Body of pancreas (tissue), 4 donors: ENCODE data around the gene SLC4A3. TPM values are rescaled to one million over a fixed set of nuclear protein-coding genes. Genes with fewer than 3 reads are reported as not detected.

Source experiments
- ATAC-seq: fragments of 150-250 bp; one replicate; pipeline ENCODE4 v1.9.1; 2016
- DNase-seq, 4 donors: peaks; one replicate each; pipeline ENCODE4 v3.0.0-alpha.2; 2019
- H3K27ac ChIP-seq, 4 donors: fragments of 200-600 bp; sonication (generic); 1 replicate in 3 of 4; 2 replicates in 1 of 4; pipeline versions ENCODE4 v1.5.1 to v1.6.1; 2016 to 2019; ENCODE audit warnings: mild to moderate bottlenecking in 1 of 4, mixed read lengths in 1 of 4, moderate library complexity in 1 of 4
- H3K27me3 ChIP-seq, 2 donors: fragments of 200-600 bp; sonication (generic); one replicate each; pipeline ENCODE4 v1.6.0; 2016; ENCODE audit warnings: mild to moderate bottlenecking in 1 of 2
- H3K36me3 ChIP-seq, 2 donors: fragments of 200-600 bp; sonication (generic); replicated peaks in 1 of 2; 2 replicates each; pipeline ENCODE4 v1.5.1; 2016; ENCODE audit warnings: low read depth in 2 of 2; ENCODE audit not compliant: insufficient read depth in 1 of 2
- H3K4me1 ChIP-seq: fragments of 200-600 bp; sonication (generic); one replicate; pipeline ENCODE4 v1.6.0; 2016
- H3K4me3 ChIP-seq, 2 donors: fragments of 200-600 bp; sonication (generic); 1 replicate in 1 of 2; 2 replicates in 1 of 2; pipeline ENCODE4 v1.5.1; 2016 to 2019
- H3K9me3 ChIP-seq, 3 donors: fragments of 200-600 bp; sonication (generic); 1 replicate in 2 of 3; 2 replicates in 1 of 3; pipeline ENCODE4 v1.5.1; 2016
- CTCF ChIP-seq, 7 experiments: fragments of 450-650 bp in 4 of 7; fragments of 200-600 bp in 3 of 7; sonication (generic) in 3 of 7; IDR thresholded peaks; one replicate each; pipeline ENCODE4 v1.5.1; 2016 to 2019; ENCODE audit warnings: antibody characterized with exemption in 7 of 7
- POLR2A ChIP-seq, 3 donors: fragments of 450-650 bp; IDR thresholded peaks; one replicate each; pipeline ENCODE4 v1.6.1; 2016; ENCODE audit warnings: antibody characterized with exemption in 3 of 3, mild to moderate bottlenecking in 2 of 3
- WGBS, 2 donors: methylation state at CpG; one replicate each; pipeline ENCODE4 v1.1.5; 2017; 5-methylcytosine and 5-hydroxymethylcytosine counted together
- intact Hi-C: fragments of 100-400 bp; cut with DNase I; formaldehyde crosslinking; loops from one replicate; pipeline ENCODE4 v1.15.1; 2023
- total RNA-seq, 2 donors: library from RNA; depleted of rRNA; stranded (reverse); fragments of >200 nt; gene quantifications; one replicate each; pipeline ENCODE4 v1.1.0, GENCODE V29; 2016

The SLC4A3 gene
- total RNA-seq, 2 donors from 2014 or later: 2.6 to 10.9 TPM

- no peak overlapping the region for H3K4me3 ChIP-seq
- intact Hi-C loops: no loop called here
- no peak for DNase-seq
- no peaks in the 10 kb centered on the region for H3K9me3 ChIP-seq
- no peaks in the 10 kb centered on the region for H3K36me3 ChIP-seq
- peaks cover 8% of the 10 kb centered on the region for H3K4me1 ChIP-seq
- TF ChIP-seq POLR2A (IDR thresholded peaks at IDR 0.05) (no peak), CTCF (IDR thresholded peaks at IDR 0.05) (no peak)
- H3K27ac ChIP-seq: no peak overlapping the region
- WGBS, 2 donors: 93 to 95% methylated on average over 6 of the region's 6 CpGs
- no peak for ATAC-seq
- no peaks in the 10 kb centered on the region for H3K27me3 ChIP-seq
These were observed 6.9 kb upstream of the SLC4A3 start for GRCh38 chr2:219620546-219620945.

- Histone ChIP-seq H3K9me3 (no peaks in the 10 kb centered on the region), H3K36me3 (no peaks in the 10 kb centered on the region), H3K4me3 (no peak overlapping the region), H3K4me1 (peaks cover 11% of the 10 kb centered on the region), H3K27me3 (no peaks in the 10 kb centered on the region), H3K27ac (no peak overlapping the region)
- TF ChIP-seq CTCF (IDR thresholded peaks at IDR 0.05): no peak
- no peak for TF ChIP-seq POLR2A (IDR thresholded peaks at IDR 0.05)
- no peak for ATAC-seq
- 71 to 76% methylated on average over 4 of the region's 4 CpGs for WGBS, 2 donors
- no peak for DNase-seq
- intact Hi-C loops: no loop called here
These were observed 5.5 kb upstream of the SLC4A3 start for GRCh38 chr2:219621935-219622334.

GRCh38 chr2:219622472-219622871, 5.0 kb upstream of the SLC4A3 start:
- DNase-seq (no peak), ATAC-seq (no peak)
- Histone ChIP-seq H3K9me3 (no peaks in the 10 kb centered on the region), H3K36me3 (no peaks in the 10 kb centered on the region), H3K4me1 (peaks cover 13% of the 10 kb centered on the region), H3K27ac (no peak overlapping the region), H3K4me3 (no peak overlapping the region), H3K27me3 (no peaks in the 10 kb centered on the region)
- no peak for TF ChIP-seq CTCF (IDR thresholded peaks at IDR 0.05)
- TF ChIP-seq POLR2A (IDR thresholded peaks at IDR 0.05): no peak
- WGBS, 2 donors: 82 to 100% methylated on average over 2 of the region's 2 CpGs
- intact Hi-C loops: no loop called here

GRCh38 chr2:219624565-219624964, 2.9 kb upstream of the SLC4A3 start:
- DNase-seq (no peak), ATAC-seq (no peak)
- intact Hi-C loops: no loop called here
- Histone ChIP-seq H3K4me3 (no peak overlapping the region), H3K4me1 (peaks cover 16% of the 10 kb centered on the region), H3K27ac (no peak overlapping the region), H3K9me3 (no peaks in the 10 kb centered on the region), H3K36me3 (no peaks in the 10 kb centered on the region), H3K27me3 (no peaks in the 10 kb centered on the region)
- TF ChIP-seq POLR2A (IDR thresholded peaks at IDR 0.05) (no peak), CTCF (IDR thresholded peaks at IDR 0.05) (no peak)
- WGBS, 2 donors: 51 to 73% methylated on average over 3 to 6 of the region's 6 CpGs

GRCh38 chr2:219625179-219625578, 2.3 kb upstream of the SLC4A3 start:
- intact Hi-C loops: no loop called here
- H3K4me3 ChIP-seq: no peak overlapping the region
- WGBS, 2 donors: 90 to 93% methylated on average over 5 of the region's 5 CpGs
- H3K27me3 ChIP-seq: no peaks in the 10 kb centered on the region
- no peaks in the 10 kb centered on the region for H3K36me3 ChIP-seq
- H3K9me3 ChIP-seq: no peaks in the 10 kb centered on the region
- DNase-seq: no peak
- no peak for ATAC-seq
- H3K4me1 ChIP-seq: peaks cover 16% of the 10 kb centered on the region
- H3K27ac ChIP-seq: no peak overlapping the region
- TF ChIP-seq CTCF (IDR thresholded peaks at IDR 0.05) (no peak), POLR2A (IDR thresholded peaks at IDR 0.05) (no peak)
